HG03439 (cell line): ENCODE measurements around the gene TBL2.
"Not testable (repeated sequence)": the region's sequence is repeated elsewhere in the genome, so short reads cannot be mapped to it uniquely, and the experiment has no call there.

Experiments used
- ATAC-seq: cut with Tn5 transposase; IDR thresholded peaks from one replicate; pipeline ENCODE4 v1.9.1; 2021; ENCODE audit warnings: mild to moderate bottlenecking, moderate library complexity; ENCODE audit not compliant: unreplicated experiment

The TBL2 gene, protein sequence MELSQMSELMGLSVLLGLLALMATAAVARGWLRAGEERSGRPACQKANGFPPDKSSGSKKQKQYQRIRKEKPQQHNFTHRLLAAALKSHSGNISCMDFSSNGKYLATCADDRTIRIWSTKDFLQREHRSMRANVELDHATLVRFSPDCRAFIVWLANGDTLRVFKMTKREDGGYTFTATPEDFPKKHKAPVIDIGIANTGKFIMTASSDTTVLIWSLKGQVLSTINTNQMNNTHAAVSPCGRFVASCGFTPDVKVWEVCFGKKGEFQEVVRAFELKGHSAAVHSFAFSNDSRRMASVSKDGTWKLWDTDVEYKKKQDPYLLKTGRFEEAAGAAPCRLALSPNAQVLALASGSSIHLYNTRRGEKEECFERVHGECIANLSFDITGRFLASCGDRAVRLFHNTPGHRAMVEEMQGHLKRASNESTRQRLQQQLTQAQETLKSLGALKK

DNA sequence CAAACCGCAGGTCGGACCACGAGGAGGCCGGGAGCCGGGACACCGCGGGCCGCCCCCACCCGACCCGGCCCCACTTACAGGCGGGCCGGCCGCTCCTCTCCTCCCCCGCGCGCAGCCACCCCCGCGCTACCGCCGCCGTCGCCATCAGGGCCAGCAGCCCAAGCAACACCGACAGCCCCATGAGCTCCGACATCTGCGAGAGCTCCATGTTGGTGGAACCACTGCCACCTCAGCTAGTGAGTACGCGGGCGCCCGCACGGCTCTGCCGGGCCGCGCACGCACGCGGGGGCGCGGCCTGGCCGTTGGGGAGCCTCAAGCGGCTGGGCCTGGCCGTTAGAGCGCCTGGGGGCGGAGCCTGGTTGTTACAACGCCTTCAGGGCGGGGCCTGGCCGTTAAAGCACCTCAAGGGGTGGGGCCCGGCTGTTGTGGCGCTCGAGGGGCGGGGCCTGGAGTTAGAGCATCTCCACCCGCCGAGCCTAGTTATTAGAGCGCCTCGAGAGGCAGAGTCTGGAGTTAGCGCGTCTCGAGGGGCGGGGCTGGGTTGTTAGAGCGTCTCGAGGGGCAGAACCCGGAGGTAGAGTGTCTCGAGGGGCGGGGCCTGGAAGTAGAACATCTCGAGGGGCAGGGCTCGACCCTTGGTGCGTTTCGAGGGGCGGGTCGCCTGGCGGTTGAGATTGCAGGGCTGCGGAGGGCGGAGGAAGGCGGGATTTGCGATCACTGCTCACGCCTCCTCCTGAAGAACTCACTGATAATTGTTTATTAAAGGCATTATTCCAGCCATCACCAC is at the start of gene TBL2:
TSS of gene TBL2 (minus strand) at position 238 of the 787 bp plus-strand sequence. CDS start at position 208, 30 bp downstream.
- ATAC-seq = peak; percentile 82

DNA sequence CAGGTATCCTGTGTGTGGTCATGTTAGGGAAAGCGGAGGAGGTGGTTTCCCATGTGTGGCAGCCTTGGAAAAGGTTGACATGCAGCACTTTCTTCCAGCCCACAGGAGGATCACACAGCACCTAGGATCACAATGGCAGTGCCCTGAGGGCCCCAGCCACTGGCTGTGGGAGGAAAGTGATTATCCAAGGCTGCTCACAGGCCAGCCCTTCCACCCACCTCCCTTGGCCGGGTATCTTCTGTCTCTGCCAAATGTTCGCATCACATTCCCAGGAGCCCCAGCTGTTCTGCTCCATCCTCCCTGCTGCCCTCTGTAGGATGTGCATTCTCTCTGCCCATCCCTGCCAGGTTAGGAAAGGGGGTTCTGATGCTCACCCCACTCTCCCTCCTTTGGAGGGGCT is 48.4 kb upstream of the TBL2 start:
- no peak for ATAC-seq

- ATAC-seq = no peak
Measured at GRCh38 chr7:73625276-73625675, 46.9 kb upstream of the TBL2 start.

DNA sequence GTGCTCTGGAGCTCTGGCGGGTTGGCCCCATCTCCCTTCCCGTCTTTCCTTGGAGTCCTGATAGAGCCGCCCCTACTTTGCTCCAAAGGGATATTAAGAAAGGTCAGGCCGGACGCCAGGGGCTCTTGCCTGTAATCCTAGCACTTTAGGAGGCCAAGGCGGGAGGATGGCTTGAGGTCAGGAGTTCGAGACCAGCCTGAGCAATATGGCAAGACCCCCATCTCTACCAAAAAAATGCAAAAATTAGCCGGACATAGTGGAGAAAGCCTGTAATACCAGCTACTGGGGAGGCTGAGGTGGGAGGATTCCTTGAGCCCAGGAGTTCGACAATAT is 46.3 kb upstream of the TBL2 start:
- ATAC-seq = no peak

- ATAC-seq = no peak
Measured at GRCh38 chr7:73623798-73624668, 45.7 kb upstream of the TBL2 start, which contains the start of gene MLXIPL. TSS of gene MLXIPL (minus strand) at chr7:73624522. CDS start at chr7:73624492, 30 bp downstream.

- no peak for ATAC-seq
Measured at GRCh38 chr7:73622909-73623797, 44.8 kb upstream of the TBL2 start.

DNA sequence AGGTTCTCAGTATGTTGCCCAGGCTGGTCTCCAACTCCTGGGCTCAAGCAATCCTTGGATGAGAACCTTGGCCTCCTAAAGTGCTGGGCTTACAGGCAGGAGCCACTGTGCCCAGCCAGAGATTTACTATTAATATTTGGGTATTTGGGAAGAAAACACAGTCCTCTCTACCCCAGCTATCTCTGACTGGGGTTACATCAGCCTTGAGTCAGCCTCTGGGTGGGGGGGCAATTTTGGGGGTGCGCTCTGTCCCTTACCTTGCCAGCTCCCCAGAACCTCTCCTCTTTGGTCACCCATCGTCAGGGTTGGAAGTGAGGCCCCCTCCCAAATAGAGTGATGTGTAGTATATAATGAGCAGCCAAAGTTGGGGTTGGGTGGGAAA is 44.1 kb upstream of the TBL2 start:
- no peak for ATAC-seq

DNA sequence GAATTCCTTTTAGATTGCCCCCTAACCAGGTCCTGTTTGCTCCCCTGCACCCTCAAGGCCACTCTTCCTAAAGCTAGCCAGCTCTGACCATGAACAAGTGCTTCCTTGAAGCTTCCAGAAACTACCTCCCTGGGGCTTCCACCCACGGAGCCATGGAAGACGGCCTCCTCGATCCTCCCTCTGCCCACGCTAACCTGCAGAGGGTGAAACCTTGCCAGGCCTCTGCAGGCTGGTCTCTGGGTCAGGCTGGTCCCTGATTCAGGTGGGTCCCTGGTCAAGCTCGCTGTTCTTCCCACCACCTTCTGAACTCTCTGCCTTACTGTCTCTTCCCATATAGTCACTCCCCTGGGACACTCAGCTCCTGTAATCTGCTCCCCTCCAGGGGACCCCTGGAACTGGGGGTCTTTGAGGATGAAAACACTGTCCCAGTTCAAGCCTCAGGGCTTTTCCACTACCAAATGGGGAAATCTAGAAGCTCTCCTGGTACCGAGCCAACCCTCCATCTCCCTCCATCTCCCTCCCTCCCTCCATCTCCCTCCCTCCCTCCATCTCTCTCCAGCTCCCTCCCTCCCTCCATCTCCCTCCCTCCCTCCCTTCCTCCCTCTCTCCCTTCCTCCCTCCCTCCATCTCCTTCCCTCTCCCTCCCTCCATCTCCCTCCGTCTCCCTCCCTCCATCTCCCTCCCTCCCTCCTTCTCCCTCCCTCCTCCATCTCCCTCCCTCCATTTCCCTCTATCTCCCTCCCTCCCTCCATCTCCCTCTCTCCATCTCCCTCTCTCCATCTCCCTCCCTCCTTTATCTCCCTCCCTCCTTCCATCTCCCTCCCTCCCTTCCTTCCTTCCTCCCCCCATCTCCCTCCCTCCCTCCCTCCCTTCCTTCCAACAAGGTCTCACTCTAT is 43.0 kb upstream of the TBL2 start:
- no peak for ATAC-seq

DNA sequence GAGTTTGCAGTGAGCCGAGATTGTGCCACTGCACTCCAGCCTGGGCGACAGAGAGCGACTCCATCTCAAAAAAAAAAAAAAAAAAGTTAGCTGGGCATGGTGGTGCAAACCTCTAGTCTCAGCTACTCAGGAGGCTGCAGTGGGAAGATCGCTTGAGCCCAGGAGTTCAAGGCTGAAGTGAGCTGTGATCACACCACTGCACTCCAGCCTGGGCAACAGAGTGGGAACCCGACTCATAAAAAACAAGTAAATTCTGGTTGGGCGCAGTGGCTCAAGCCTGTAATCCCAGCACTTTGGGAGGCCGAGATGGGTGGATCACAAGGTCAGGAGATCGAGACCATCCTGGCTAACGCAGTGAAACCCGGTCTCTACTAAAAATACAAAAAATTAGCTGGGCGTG is 41.0 kb upstream of the TBL2 start:
- ATAC-seq = not testable (repeated sequence)

- no peak for ATAC-seq
Measured at GRCh38 chr7:73618538-73618937, 40.2 kb upstream of the TBL2 start.

DNA sequence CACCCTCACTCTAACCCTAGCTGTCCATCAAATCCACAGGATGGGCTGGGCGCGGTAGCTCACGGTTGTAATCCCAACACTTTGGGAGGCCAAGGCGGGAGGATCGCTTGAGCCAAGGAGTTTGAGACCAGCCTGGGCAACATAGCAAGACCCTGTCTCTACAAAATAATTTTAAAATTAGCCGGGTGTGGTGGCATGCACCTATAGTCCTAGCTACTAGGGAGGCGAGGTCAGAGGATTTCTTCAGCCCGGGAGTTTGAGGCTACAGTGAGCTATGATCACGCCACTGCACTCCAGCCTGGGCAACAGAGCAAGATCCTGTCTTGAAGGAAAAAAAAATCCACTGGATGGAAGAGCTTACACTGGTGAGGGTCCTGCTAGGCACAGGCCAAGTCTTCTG is 39.1 kb upstream of the TBL2 start:
- ATAC-seq = not testable (repeated sequence)

DNA sequence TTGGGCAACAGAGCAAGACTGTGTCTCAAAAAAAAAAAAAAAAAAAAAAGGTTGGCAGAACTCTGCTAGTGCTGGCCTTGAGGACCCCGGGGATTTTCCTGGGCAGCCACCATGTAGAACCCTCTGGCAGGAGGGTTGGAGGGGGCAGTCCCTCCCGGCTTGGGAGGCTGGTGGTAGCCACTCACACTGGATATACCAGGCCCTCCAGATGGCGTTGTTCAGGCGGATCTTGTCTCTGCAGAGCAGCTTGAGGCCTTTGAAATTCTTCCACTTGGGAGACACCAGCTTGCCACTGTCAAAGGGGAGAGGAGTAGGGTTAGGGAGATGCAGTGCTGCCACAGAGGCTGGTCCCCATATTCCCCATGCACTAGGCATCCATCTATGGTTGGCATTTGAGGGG is 37.5 kb upstream of the TBL2 start:
- ATAC-seq = no peak

GRCh38 chr7:73614937-73615336 is 36.6 kb upstream of the TBL2 start:
- ATAC-seq = not testable (repeated sequence)

- ATAC-seq = no peak
Measured at GRCh38 chr7:73613954-73614735, 35.8 kb upstream of the TBL2 start.

DNA sequence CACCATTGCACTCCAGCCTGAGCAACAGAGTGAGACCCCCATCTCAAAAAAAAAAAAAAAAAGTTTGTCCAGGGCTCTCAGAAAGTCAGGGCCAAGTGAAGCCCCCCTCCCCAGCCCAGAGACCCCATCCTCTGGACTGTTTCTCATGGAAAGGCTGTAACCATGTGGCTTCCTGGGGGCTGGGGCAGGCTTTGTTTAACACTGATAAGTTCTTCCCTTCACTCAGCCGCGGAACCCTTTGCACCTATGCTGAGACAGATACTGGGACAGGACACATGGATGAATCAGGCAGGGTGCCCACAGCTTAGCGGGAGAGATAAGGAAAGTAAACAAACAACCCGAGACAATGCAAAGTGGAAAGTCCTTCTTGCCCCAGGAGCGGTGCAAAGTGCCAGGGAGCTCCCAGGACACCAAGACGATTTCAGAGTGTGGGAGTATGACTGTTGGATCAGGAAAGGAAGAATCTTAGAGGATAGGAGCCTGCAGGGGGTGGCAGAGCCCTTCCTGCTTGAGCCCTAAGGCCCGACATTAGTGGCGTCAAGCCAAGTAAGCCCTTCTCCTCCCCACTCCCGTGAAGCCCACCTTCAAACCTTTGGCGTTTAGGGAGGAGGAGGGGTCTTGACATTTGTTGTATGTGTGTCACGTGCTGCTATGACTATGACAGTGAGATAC is 34.4 kb upstream of the TBL2 start:
- no peak for ATAC-seq

- no peak for ATAC-seq
Measured at GRCh38 chr7:73611017-73611555, 32.7 kb upstream of the TBL2 start.

GRCh38 chr7:73610105-73610504 is 31.7 kb upstream of the TBL2 start:
- ATAC-seq = no peak

DNA sequence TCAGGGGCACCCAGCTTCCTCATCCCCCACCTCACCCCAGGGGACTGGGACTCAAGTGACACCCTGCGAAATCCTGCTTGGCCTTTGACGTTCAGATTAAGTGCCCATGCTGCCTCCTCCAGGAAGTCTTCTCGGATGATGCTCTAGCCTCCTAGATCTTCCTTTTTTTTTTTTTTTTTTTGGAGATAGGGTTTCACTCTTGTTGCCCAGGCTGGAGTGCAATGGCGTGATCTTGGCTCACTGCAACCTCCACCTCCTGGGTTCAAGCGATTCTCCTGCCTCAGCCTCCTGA is 29.3 kb upstream of the TBL2 start:
- not testable (repeated sequence) for ATAC-seq
